Chondrocyte (in vitro differentiated cells): ENCODE data around the gene PLCH1. TPM values are rescaled to one million over a fixed set of nuclear protein-coding genes. Genes with fewer than 3 reads are reported as not detected.

Source experiments
- DNase-seq: peaks from one replicate; pipeline ENCODE4 v3.0.0; 2021; ENCODE audit warnings: mixed read lengths, low spot score
- H3K27ac Mint-ChIP-seq: one replicate; pipeline ENCODE4 v1.8.0; 2021; ENCODE audit warnings: mild to moderate bottlenecking, moderate library complexity, mixed read lengths; ENCODE audit not compliant: unreplicated experiment
- H3K27me3 Mint-ChIP-seq: 2 replicates; pipeline ENCODE4 v1.8.0; 2021; ENCODE audit warnings: low read depth, mixed read lengths
- H3K36me3 Mint-ChIP-seq: 2 replicates; pipeline ENCODE4 v1.8.0; 2021; ENCODE audit warnings: low read depth, mixed read lengths
- H3K4me1 Mint-ChIP-seq: 2 replicates; pipeline ENCODE4 v1.8.0; 2021; ENCODE audit warnings: low read depth, mild to moderate bottlenecking, mixed read lengths
- H3K4me3 Mint-ChIP-seq: one replicate; pipeline ENCODE4 v1.8.0; 2021; ENCODE audit warnings: mild to moderate bottlenecking, moderate library complexity, mixed read lengths; ENCODE audit not compliant: unreplicated experiment
- H3K9me3 Mint-ChIP-seq: 2 replicates; pipeline ENCODE4 v1.8.0; 2021; ENCODE audit warnings: low read depth, mixed read lengths
- total RNA-seq: library from RNA; stranded (reverse); gene quantifications from 3 replicates; pipeline ENCODE4 v1.2.1, GENCODE V29; 2021
- TF ChIP-seq, protein P1 (sequence below): fragments of 200-600 bp; sonication (generic); IDR thresholded peaks from 2 replicates; pipeline ENCODE4 v1.5.0; 2021; ENCODE audit warnings: antibody characterized with exemption, mild to moderate bottlenecking, moderate library complexity

The PLCH1 gene
- total RNA-seq, 1 donor from 2014 or later = 0.17 TPM

DNA sequence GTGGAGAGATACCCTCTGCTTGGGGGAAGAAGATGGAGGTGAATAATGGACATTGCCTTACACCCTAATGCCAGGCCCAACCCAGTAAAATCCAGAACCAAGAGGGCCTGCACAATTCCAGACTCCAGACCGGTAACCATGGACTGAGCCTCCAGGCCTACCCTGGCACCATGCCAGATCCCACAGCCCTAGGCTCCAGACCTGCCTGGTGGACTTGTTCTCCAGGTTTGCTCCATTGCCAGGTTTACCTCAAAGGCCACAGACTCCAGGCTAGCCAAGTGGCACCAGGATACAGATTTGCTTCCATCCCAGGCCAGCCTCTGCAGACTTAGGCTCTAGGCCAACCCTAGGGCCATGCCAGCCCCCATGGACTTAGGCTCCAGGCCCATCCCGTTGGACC lies 14.0 kb downstream of the PLCH1 start:
- no peak for DNase-seq
- Mint-ChIP-seq H3K9me3 (no peaks in the 10 kb centered on the region), H3K36me3 (peaks cover 3% of the 10 kb centered on the region), H3K4me1 (no peaks in the 10 kb centered on the region), H3K4me3 (no peak overlapping the region), H3K27me3 (peaks cover 10% of the 10 kb centered on the region), H3K27ac (no peak overlapping the region)
- TF ChIP-seq, protein P1, sequence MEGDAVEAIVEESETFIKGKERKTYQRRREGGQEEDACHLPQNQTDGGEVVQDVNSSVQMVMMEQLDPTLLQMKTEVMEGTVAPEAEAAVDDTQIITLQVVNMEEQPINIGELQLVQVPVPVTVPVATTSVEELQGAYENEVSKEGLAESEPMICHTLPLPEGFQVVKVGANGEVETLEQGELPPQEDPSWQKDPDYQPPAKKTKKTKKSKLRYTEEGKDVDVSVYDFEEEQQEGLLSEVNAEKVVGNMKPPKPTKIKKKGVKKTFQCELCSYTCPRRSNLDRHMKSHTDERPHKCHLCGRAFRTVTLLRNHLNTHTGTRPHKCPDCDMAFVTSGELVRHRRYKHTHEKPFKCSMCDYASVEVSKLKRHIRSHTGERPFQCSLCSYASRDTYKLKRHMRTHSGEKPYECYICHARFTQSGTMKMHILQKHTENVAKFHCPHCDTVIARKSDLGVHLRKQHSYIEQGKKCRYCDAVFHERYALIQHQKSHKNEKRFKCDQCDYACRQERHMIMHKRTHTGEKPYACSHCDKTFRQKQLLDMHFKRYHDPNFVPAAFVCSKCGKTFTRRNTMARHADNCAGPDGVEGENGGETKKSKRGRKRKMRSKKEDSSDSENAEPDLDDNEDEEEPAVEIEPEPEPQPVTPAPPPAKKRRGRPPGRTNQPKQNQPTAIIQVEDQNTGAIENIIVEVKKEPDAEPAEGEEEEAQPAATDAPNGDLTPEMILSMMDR = no peak

DNA sequence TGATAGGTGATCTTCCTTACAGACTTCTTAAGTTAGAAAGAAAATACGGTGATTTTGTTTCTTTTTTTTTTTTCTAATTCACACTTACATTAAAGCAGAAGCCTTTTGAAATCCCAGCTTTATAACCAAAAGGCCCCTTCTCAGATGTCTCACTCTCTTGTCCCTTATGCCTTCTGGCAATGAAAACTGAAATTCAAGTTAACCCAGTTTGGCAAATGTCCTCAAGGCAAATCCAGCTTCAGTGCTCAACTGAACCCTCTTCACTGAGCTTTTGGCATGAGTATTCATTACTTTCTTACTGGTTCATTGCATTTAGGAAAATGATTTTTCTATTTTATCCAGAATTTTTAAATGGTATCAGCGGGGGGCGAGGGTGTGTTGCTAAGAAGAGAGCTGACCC lies 17.0 kb downstream of the PLCH1 start:
- no peak for DNase-seq
- H3K9me3 Mint-ChIP-seq = no peaks in the 10 kb centered on the region
- H3K4me3 Mint-ChIP-seq = no peak overlapping the region
- H3K36me3 Mint-ChIP-seq = peaks cover 3% of the 10 kb centered on the region
- H3K27ac Mint-ChIP-seq = no peak overlapping the region
- TF ChIP-seq, protein P1 = no peak
- H3K4me1 Mint-ChIP-seq = no peaks in the 10 kb centered on the region
- H3K27me3 Mint-ChIP-seq = peaks cover 13% of the 10 kb centered on the region

DNA sequence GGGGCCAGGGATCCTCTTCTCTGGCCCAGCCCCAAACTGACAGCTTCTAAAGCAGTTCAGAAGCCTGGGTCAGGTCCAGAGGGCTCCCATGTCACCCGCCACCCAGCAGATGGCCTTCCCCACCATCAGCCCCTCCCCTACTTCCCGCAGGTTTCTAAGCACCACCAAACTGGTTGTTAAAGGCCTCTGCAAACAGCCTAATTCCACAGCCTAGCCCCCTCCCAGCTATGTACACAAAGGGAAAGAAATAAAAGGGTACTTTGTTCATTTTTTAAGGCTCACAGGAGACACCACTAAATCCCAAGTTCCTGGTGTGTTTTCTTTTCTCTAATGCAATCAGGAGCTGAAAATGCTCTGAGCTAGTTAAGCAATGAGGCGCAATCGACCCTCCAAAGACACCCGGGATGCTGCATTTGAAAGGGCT lies 30.6 kb downstream of the PLCH1 start:
- H3K4me1 Mint-ChIP-seq = no peaks in the 10 kb centered on the region
- H3K36me3 Mint-ChIP-seq = no peaks in the 10 kb centered on the region
- no peak for DNase-seq
- no peak overlapping the region for H3K4me3 Mint-ChIP-seq
- TF ChIP-seq, protein P1 = no peak
- peaks cover 22% of the 10 kb centered on the region for H3K9me3 Mint-ChIP-seq
- no peak overlapping the region for H3K27ac Mint-ChIP-seq
- H3K27me3 Mint-ChIP-seq = no peaks in the 10 kb centered on the region

DNA sequence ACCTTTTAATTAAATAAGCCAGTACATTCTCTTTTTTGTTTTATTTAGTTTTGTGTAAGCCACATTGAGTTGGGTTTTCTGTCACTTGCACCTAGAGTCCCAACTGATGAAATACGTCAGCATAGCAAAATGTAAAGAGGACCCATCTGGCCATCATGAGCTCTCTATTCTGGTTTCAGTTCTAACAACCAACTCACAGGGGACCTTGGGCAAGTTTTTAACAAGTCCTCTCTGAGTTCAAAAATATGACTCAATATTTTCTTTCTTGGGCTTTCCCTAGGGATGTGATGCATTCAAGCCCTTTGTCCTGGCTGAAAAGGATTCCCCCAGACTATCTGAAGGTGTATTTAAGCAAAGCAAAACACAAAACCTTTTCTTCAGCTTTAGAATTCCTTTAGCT lies 32.9 kb downstream of the PLCH1 start:
- Mint-ChIP-seq H3K4me1 (no peaks in the 10 kb centered on the region), H3K36me3 (no peaks in the 10 kb centered on the region), H3K27ac (no peak overlapping the region), H3K4me3 (no peak overlapping the region), H3K9me3 (peaks cover 7% of the 10 kb centered on the region), H3K27me3 (no peaks in the 10 kb centered on the region)
- TF ChIP-seq, protein P1 = no peak
- no peak for DNase-seq

- TF ChIP-seq, protein P1 = no peak
- Mint-ChIP-seq H3K4me3 (no peak overlapping the region), H3K4me1 (peaks cover 3% of the 10 kb centered on the region), H3K27ac (no peak overlapping the region), H3K36me3 (no peaks in the 10 kb centered on the region), H3K27me3 (no peaks in the 10 kb centered on the region), H3K9me3 (no peaks in the 10 kb centered on the region)
- no peak for DNase-seq
These were observed 39.9 kb downstream of the PLCH1 start for GRCh38 chr3:155704771-155705559.
